Spleen (tissue), 11 donors: ENCODE results near the gene SPOP. TPM values are rescaled to one million over a fixed set of nuclear protein-coding genes. Genes with fewer than 3 reads are reported as not detected.

Source experiments
- DNase-seq: peaks from one replicate; pipeline ENCODE4 v3.0.0-alpha.2; 2020
- H3K27ac ChIP-seq, 8 donors: fragments of 200-600 bp; sonication (generic) in 7 of 8; 1 replicate in 4 of 8; 2 replicates in 4 of 8; pipeline versions ENCODE4 v1.5.0 to v1.8.0; 2016 to 2021; ENCODE audit warnings: inconsistent platforms in 4 of 8, mild to moderate bottlenecking in 4 of 8, moderate library complexity in 1 of 8
- H3K27me3 ChIP-seq, 7 donors: fragments of 200-600 bp; sonication (generic) in 6 of 7; replicated peaks in 1 of 7; 1 replicate in 4 of 7; 2 replicates in 3 of 7; pipeline versions ENCODE4 v1.5.0 to v1.8.0; 2016 to 2021; ENCODE audit warnings: inconsistent platforms in 3 of 7, mild to moderate bottlenecking in 1 of 7
- H3K36me3 ChIP-seq, 6 donors: fragments of 200-600 bp; sonication (generic) in 5 of 6; 1 replicate in 4 of 6; 2 replicates in 2 of 6; pipeline versions ENCODE4 v1.5.0 to v1.8.0; 2016 to 2021; ENCODE audit warnings: inconsistent platforms in 2 of 6
- H3K4me1 ChIP-seq, 6 donors: fragments of 200-600 bp; sonication (generic) in 5 of 6; 1 replicate in 3 of 6; 2 replicates in 3 of 6; pipeline versions ENCODE4 v1.5.0 to v1.8.0; 2016 to 2021; ENCODE audit warnings: inconsistent platforms in 3 of 6
- H3K4me3 ChIP-seq, 8 donors: fragments of 200-600 bp; sonication (generic) in 7 of 8; 1 replicate in 4 of 8; 2 replicates in 4 of 8; pipeline versions ENCODE4 v1.5.0 to v1.8.0; 2016 to 2021; ENCODE audit warnings: inconsistent platforms in 4 of 8, mild to moderate bottlenecking in 4 of 8, moderate library complexity in 2 of 8
- H3K9me3 ChIP-seq, 8 donors: fragments of 200-600 bp; sonication (generic) in 7 of 8; 1 replicate in 4 of 8; 2 replicates in 4 of 8; pipeline versions ENCODE4 v1.5.0 to v1.8.0; 2016 to 2021; ENCODE audit warnings: inconsistent platforms in 4 of 8
- POLR2A ChIP-seq, 3 donors: fragments of 450-650 bp; IDR thresholded peaks; one replicate each; pipeline ENCODE4 v1.5.1; 2017; ENCODE audit warnings: antibody characterized with exemption in 3 of 3, mild to moderate bottlenecking in 1 of 3
- POLR2AphosphoS5 ChIP-seq, 3 donors: sonication (generic); formaldehyde crosslinking; IDR thresholded peaks; one replicate each; pipeline ENCODE4 v1.5.1; 2017; ENCODE audit warnings: antibody characterized with exemption in 3 of 3
- WGBS, 5 donors: extraction: QIAGEN DNeasy Blood & Tissue Kit in 3 of 5; methylation state at CpG; one replicate each; pipeline versions ENCODE4 v1.1.5 to v1.1.7; 2013 to 2018; 5-methylcytosine and 5-hydroxymethylcytosine counted together
- intact Hi-C: fragments of 100-400 bp; cut with DNase I; formaldehyde crosslinking; loops from one replicate; pipeline ENCODE4 v1.15.0; 2023; ENCODE audit warnings: low total_unique reads
- polyA plus RNA-seq, 3 donors: library from polyadenylated mRNA; stranded (reverse); fragments of 200-250 nt; gene quantifications; one replicate each; pipeline ENCODE4 v1.2.1, GENCODE V29; 2013
- total RNA-seq, 7 donors: library from RNA; depleted of rRNA in 3 of 7; stranded (reverse); fragments of >200 nt in 3 of 7; fragmentation: NEBNext Ultra II Directional in 4 of 7; extraction: Animal tissue kit (Norgen Biotek cat#: 25700) in 4 of 7; gene quantifications; one replicate each; pipeline versions ENCODE4 v1.1.0 to v1.2.1, GENCODE V29; 2016 to 2021
- TF ChIP-seq, protein P1 (sequence below), 11 experiments: fragments of 200-600 bp in 7 of 11; fragments of 450-650 bp in 4 of 11; sonication (generic) in 4 of 11; IDR thresholded peaks in 8 of 11; conservative IDR thresholded peaks in 3 of 11; 1 replicate in 7 of 11; 2 replicates in 4 of 11; pipeline versions ENCODE4 v1.4.0 to v1.8.0; 2016 to 2021; ENCODE audit warnings: antibody characterized with exemption in 11 of 11, inconsistent platforms in 4 of 11, mild to moderate bottlenecking in 1 of 11
- donor health status: healthy with polysubstance abuse.
- donor health status: DM: no; HTN: no; CAD: no; lungs with moderate emphysema.
- donor health status: DM: no; HTN: no; CAD: no.
- donor health status: Bipolar disorder and iron deficiency.
- donor health status: healthy.
- donor health status: DM: no; HTN: no; CAD: no.
- donor health status: DM: yes; HTN: yes; CAD: no.

SPOP gene
- total and polyA plus RNA-seq, 10 donors = 23.7 to 86.4 (median 67.8) TPM

- 11 to 21% (median 15%) methylated on average over 29 to 42 of the region's 42 CpGs for WGBS, 5 donors
Measured at GRCh38 chr17:49567871-49568694, 109.8 kb downstream of the SPOP start.

GRCh38 chr17:49567104-49567521, 110.8 kb downstream of the SPOP start:
- peak; percentile 70 for DNase-seq
- no peak overlapping the region for H3K27ac ChIP-seq
- H3K4me1 ChIP-seq = peaks cover 3 to 45% (median 19%) of the 10 kb centered on the region in 6 donors
- intact Hi-C loops = loop anchor here (5.0 kb wide), 2 partner anchors 220 to 430 kb away; partner anchors contain the start of genes DLX3 and KAT7
- H3K27me3 ChIP-seq = peaks cover 0 to 60% (median 0%) of the 10 kb centered on the region in 7 donors
- H3K9me3 ChIP-seq = no peaks in the 10 kb centered on the region
- no peak for TF ChIP-seq POLR2A (IDR thresholded peaks at IDR 0.05)
- TF ChIP-seq, protein P1, sequence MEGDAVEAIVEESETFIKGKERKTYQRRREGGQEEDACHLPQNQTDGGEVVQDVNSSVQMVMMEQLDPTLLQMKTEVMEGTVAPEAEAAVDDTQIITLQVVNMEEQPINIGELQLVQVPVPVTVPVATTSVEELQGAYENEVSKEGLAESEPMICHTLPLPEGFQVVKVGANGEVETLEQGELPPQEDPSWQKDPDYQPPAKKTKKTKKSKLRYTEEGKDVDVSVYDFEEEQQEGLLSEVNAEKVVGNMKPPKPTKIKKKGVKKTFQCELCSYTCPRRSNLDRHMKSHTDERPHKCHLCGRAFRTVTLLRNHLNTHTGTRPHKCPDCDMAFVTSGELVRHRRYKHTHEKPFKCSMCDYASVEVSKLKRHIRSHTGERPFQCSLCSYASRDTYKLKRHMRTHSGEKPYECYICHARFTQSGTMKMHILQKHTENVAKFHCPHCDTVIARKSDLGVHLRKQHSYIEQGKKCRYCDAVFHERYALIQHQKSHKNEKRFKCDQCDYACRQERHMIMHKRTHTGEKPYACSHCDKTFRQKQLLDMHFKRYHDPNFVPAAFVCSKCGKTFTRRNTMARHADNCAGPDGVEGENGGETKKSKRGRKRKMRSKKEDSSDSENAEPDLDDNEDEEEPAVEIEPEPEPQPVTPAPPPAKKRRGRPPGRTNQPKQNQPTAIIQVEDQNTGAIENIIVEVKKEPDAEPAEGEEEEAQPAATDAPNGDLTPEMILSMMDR (IDR thresholded peaks at IDR 0.05 in 8 of 11, conservative IDR thresholded peaks at IDR 0.05 in 3 of 11) = no peak
- no peak for TF ChIP-seq POLR2AphosphoS5 (IDR thresholded peaks at IDR 0.05)
- no peak overlapping the region for H3K4me3 ChIP-seq
- no peaks in the 10 kb centered on the region for H3K36me3 ChIP-seq
- 77 to 91% (median 86%) methylated on average over 5 to 9 of the region's 9 CpGs for WGBS, 5 donors

More at GRCh38 chr17:49567871-49568694, 109.8 kb downstream of the SPOP start:
- Histone ChIP-seq H3K36me3 (no peaks in the 10 kb centered on the region), H3K4me3 (peak overlapping the region; percentile 16 to 65 (median 33)), H3K27ac (peak overlapping the region in 6 of 8 donors; percentile 36 to 68 (median 52)), H3K9me3 (no peaks in the 10 kb centered on the region), H3K27me3 (peaks cover 0 to 69% (median 0%) of the 10 kb centered on the region in 7 donors), H3K4me1 (peaks cover 3 to 45% (median 19%) of the 10 kb centered on the region in 6 donors)
- no peak for TF ChIP-seq POLR2A (IDR thresholded peaks at IDR 0.05)
- peak; percentile 59 to 82 (median 79) for TF ChIP-seq POLR2AphosphoS5 (IDR thresholded peaks at IDR 0.05)
- TF ChIP-seq, protein P1 (IDR thresholded peaks at IDR 0.05 in 8 of 11, conservative IDR thresholded peaks at IDR 0.05 in 3 of 11) = peak; percentile 90 to 99 (median 96)
- intact Hi-C loops = loop anchor here (5.0 kb wide), 2 partner anchors 219 to 429 kb away; partner anchors contain the start of genes DLX3 and KAT7
- DNase-seq = peak; percentile 96

GRCh38 chr17:49566668-49567071, 111.2 kb downstream of the SPOP start:
- 72 to 87% (median 79%) methylated on average over 5 of the region's 5 CpGs for WGBS, 5 donors
- H3K27me3 ChIP-seq = peaks cover 0 to 58% (median 0%) of the 10 kb centered on the region in 7 donors
- intact Hi-C loops = loop anchor here (5.0 kb wide), 2 partner anchors 221 to 431 kb away; partner anchors contain the start of genes DLX3 and KAT7
- peaks cover 3 to 45% (median 19%) of the 10 kb centered on the region in 6 donors for H3K4me1 ChIP-seq
- peak; percentile 16 for DNase-seq
- no peak for TF ChIP-seq POLR2A (IDR thresholded peaks at IDR 0.05)
- TF ChIP-seq, protein P1 (IDR thresholded peaks at IDR 0.05 in 8 of 11, conservative IDR thresholded peaks at IDR 0.05 in 3 of 11) = no peak
- TF ChIP-seq POLR2AphosphoS5 (IDR thresholded peaks at IDR 0.05) = no peak
- H3K36me3 ChIP-seq = no peaks in the 10 kb centered on the region
- H3K4me3 ChIP-seq = no peak overlapping the region
- H3K9me3 ChIP-seq = no peaks in the 10 kb centered on the region
- H3K27ac ChIP-seq = no peak overlapping the region
